Measurements from ENCODE around the gene VTI1A. TPM values are rescaled to one million over a fixed set of nuclear protein-coding genes. Genes with fewer than 3 reads are reported as not detected.

Gene VTI1A
- polyA plus RNA-seq, 1 of the 3 experiments (the other 2 are of a cell fraction), result 8.3 TPM

- Histone ChIP-seq H3K4me3 (ENCODE audit: low read depth in 2 of 2, low read length in 1 of 2) (no peak overlapping the region), H3K4me2 (no peak overlapping the region), H3F3A (replicated peaks; ENCODE audit: insufficient read depth) (peaks cover 10% of the 10 kb centered on the region), H3K9ac (no peak overlapping the region), H3K79me2 (ENCODE audit: insufficient read depth) (no peaks in the 10 kb centered on the region), H3K36me3 (replicated peaks in 1 of 2; ENCODE audit: control insufficient read depth in 1 of 2, insufficient read depth in 2 of 2, low read length in 1 of 2) (no peaks in the 10 kb centered on the region), H3K27ac (ENCODE audit: low read depth in 2 of 2, low read length in 1 of 2) (no peak overlapping the region), H3K9me3 (no peaks in the 10 kb centered on the region), H4K20me1 (ENCODE audit: insufficient read depth) (no peaks in the 10 kb centered on the region), H2AFZ (ENCODE audit: low read depth) (no peak overlapping the region), H3K27me3 (ENCODE audit: insufficient read depth) (no peaks in the 10 kb centered on the region), H3K4me1 (ENCODE audit: control insufficient read depth in 1 of 2, insufficient read depth in 2 of 2, low read depth in 1 of 2, low read length in 1 of 2) (peaks cover 4 to 23% of the 10 kb centered on the region in 2 experiments; a peak in 3 of 4 replicates), H3K9me2 (no peaks in the 10 kb centered on the region)
- DNase-seq, result no peak
- ChIA-PET CTCF (interaction anchor here (0.7 to 2.7 kb wide), 6 partner anchors 8 to 610 kb away, joined by 3 to 11 read pairs (median 5); no protein-coding TSS in a partner anchor), POLR2A (no interaction called here)
- WGBS (ENCODE audit: low lambda C conversion rate), result 99% methylated on average over 10 of the region's 10 CpGs
- TF ChIP-seq ZBTB33 (IDR thresholded peaks at IDR 0.05; ENCODE audit: borderline replicate concordance, low read depth) (no peak), SMC3 (IDR thresholded peaks at IDR 0.05; ENCODE audit: low read depth, low read length) (no peak), FOXM1 (IDR thresholded peaks at IDR 0.05; ENCODE audit: low read depth) (no peak), JUND (IDR thresholded peaks at IDR 0.05) (no peak), RXRA (IDR thresholded peaks at IDR 0.05; ENCODE audit: borderline replicate concordance, low read depth) (no peak), CTCF (IDR thresholded peaks at IDR 0.05) (no peak), TEAD4 (IDR thresholded peaks at IDR 0.05; ENCODE audit: borderline replicate concordance, insufficient read depth) (no peak), FOSL2 (IDR thresholded peaks at IDR 0.05; ENCODE audit: borderline replicate concordance, low read depth) (no peak), TCF12 (IDR thresholded peaks at IDR 0.05) (no peak), SIN3A (IDR thresholded peaks at IDR 0.05; ENCODE audit: borderline replicate concordance, low read depth, low read length) (no peak), ELF1 (IDR thresholded peaks at IDR 0.05) (no peak), MAX (IDR thresholded peaks at IDR 0.05; ENCODE audit: low read depth) (no peak), FOXJ3 (CRISPR knock-in tag; IDR thresholded peaks at IDR 0.05) (no peak)
- TF ChIP-seq, protein P1, sequence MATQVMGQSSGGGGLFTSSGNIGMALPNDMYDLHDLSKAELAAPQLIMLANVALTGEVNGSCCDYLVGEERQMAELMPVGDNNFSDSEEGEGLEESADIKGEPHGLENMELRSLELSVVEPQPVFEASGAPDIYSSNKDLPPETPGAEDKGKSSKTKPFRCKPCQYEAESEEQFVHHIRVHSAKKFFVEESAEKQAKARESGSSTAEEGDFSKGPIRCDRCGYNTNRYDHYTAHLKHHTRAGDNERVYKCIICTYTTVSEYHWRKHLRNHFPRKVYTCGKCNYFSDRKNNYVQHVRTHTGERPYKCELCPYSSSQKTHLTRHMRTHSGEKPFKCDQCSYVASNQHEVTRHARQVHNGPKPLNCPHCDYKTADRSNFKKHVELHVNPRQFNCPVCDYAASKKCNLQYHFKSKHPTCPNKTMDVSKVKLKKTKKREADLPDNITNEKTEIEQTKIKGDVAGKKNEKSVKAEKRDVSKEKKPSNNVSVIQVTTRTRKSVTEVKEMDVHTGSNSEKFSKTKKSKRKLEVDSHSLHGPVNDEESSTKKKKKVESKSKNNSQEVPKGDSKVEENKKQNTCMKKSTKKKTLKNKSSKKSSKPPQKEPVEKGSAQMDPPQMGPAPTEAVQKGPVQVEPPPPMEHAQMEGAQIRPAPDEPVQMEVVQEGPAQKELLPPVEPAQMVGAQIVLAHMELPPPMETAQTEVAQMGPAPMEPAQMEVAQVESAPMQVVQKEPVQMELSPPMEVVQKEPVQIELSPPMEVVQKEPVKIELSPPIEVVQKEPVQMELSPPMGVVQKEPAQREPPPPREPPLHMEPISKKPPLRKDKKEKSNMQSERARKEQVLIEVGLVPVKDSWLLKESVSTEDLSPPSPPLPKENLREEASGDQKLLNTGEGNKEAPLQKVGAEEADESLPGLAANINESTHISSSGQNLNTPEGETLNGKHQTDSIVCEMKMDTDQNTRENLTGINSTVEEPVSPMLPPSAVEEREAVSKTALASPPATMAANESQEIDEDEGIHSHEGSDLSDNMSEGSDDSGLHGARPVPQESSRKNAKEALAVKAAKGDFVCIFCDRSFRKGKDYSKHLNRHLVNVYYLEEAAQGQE (IDR thresholded peaks at IDR 0.05; ENCODE audit: low read depth, low read length), result no peak
- TF ChIP-seq, protein P2, sequence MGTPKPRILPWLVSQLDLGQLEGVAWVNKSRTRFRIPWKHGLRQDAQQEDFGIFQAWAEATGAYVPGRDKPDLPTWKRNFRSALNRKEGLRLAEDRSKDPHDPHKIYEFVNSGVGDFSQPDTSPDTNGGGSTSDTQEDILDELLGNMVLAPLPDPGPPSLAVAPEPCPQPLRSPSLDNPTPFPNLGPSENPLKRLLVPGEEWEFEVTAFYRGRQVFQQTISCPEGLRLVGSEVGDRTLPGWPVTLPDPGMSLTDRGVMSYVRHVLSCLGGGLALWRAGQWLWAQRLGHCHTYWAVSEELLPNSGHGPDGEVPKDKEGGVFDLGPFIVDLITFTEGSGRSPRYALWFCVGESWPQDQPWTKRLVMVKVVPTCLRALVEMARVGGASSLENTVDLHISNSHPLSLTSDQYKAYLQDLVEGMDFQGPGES (IDR thresholded peaks at IDR 0.05; ENCODE audit: low read depth, low read length), result no peak
Observed at GRCh38 chr10:112774798-112775197, 327.8 kb downstream of the VTI1A start.
